Astrocyte (in vitro differentiated cells and primary cell): ENCODE measurements around the gene ADAMTS19. TPM values are rescaled to one million over a fixed set of nuclear protein-coding genes. Genes with fewer than 3 reads are reported as not detected.

Experiments
- DNase-seq: peaks from one replicate; pipeline ENCODE4 v3.0.0-alpha.2; 2010; ENCODE audit warnings: low read depth
- FAIRE-seq: peaks from 2 replicates; lab custom pipeline; 2011; peaks lifted over from hg19 to GRCh38; lab: Jason Lieb, UNC
- H2AFZ ChIP-seq: 2 replicates; pipeline ENCODE4 v1.6.0; 2012; ENCODE audit warnings: low read depth, low read length, inconsistent platforms
- H3K27ac ChIP-seq: 2 replicates; pipeline ENCODE4 v1.5.1; 2011; ENCODE audit warnings: low read depth, low read length, inconsistent platforms
- H3K27me3 ChIP-seq: 2 replicates; pipeline ENCODE4 v1.6.0; 2011; ENCODE audit warnings: low read length, inconsistent platforms; ENCODE audit not compliant: insufficient read depth
- H3K36me3 ChIP-seq: 2 replicates; pipeline ENCODE4 v1.5.1; 2011; ENCODE audit warnings: low read length, inconsistent platforms; ENCODE audit not compliant: insufficient read depth
- H3K4me1 ChIP-seq: 2 replicates; pipeline ENCODE4 v1.5.1; 2011; ENCODE audit warnings: low read length, inconsistent platforms; ENCODE audit not compliant: insufficient read depth
- H3K4me2 ChIP-seq: 2 replicates; pipeline ENCODE4 v1.6.0; 2012; ENCODE audit warnings: low read length, inconsistent platforms
- H3K4me3 ChIP-seq: 2 replicates; pipeline ENCODE4 v1.5.1; 2011; ENCODE audit warnings: low read depth, mild to moderate bottlenecking, low read length, inconsistent platforms; ENCODE audit not compliant: insufficient read depth
- H3K79me2 ChIP-seq: 2 replicates; pipeline ENCODE4 v1.6.0; 2012; ENCODE audit warnings: mild to moderate bottlenecking, low read length, inconsistent platforms; ENCODE audit not compliant: insufficient read depth
- H3K9ac ChIP-seq: 2 replicates; pipeline ENCODE4 v1.6.0; 2012; ENCODE audit warnings: mild to moderate bottlenecking, low read length, inconsistent platforms
- H3K9me3 ChIP-seq: 2 replicates; pipeline ENCODE4 v1.5.1; 2012; ENCODE audit warnings: low read depth, mild to moderate bottlenecking, low read length, inconsistent platforms; ENCODE audit not compliant: insufficient read depth
- H4K20me1 ChIP-seq: 2 replicates; pipeline ENCODE4 v1.6.0; 2012; ENCODE audit warnings: low read length, inconsistent platforms; ENCODE audit not compliant: insufficient read depth
- H3K27ac Mint-ChIP-seq: one replicate; pipeline ENCODE4 v1.8.0; 2021; ENCODE audit warnings: mild to moderate bottlenecking, mixed read lengths; ENCODE audit not compliant: unreplicated experiment
- H3K27me3 Mint-ChIP-seq: one replicate; pipeline ENCODE4 v1.8.0; 2021; ENCODE audit warnings: low read depth, mixed read lengths; ENCODE audit not compliant: unreplicated experiment
- H3K36me3 Mint-ChIP-seq: one replicate; pipeline ENCODE4 v1.8.0; 2021; ENCODE audit warnings: low read depth, mixed read lengths; ENCODE audit not compliant: unreplicated experiment
- H3K4me1 Mint-ChIP-seq: one replicate; pipeline ENCODE4 v1.8.0; 2021; ENCODE audit warnings: low read depth, mixed read lengths; ENCODE audit not compliant: unreplicated experiment
- H3K4me3 Mint-ChIP-seq: one replicate; pipeline ENCODE4 v1.8.0; 2021; ENCODE audit warnings: mild to moderate bottlenecking, moderate library complexity, mixed read lengths; ENCODE audit not compliant: unreplicated experiment
- H3K9me3 Mint-ChIP-seq: one replicate; pipeline ENCODE4 v1.8.0; 2021; ENCODE audit warnings: mild to moderate bottlenecking, mixed read lengths; ENCODE audit not compliant: unreplicated experiment
- EZH2 ChIP-seq: IDR thresholded peaks from 2 replicates; pipeline ENCODE4 v1.6.1; 2012; ENCODE audit warnings: mild to moderate bottlenecking, low read length, inconsistent platforms; ENCODE audit not compliant: insufficient read depth
- total RNA-seq: library from RNA; stranded (reverse); gene quantifications from 2 replicates; pipeline ENCODE4 v1.2.1, GENCODE V29; 2021
- TF ChIP-seq, protein P1 (sequence below): IDR thresholded peaks from 2 replicates; pipeline ENCODE4 v1.5.1; 2011; ENCODE audit warnings: low read depth, mild to moderate bottlenecking, inconsistent platforms, low read length, moderate library complexity; ENCODE audit not compliant: insufficient read depth

The ADAMTS19 gene
- total RNA-seq, 1 donor from 2014 or later: 0.61 TPM

DNA sequence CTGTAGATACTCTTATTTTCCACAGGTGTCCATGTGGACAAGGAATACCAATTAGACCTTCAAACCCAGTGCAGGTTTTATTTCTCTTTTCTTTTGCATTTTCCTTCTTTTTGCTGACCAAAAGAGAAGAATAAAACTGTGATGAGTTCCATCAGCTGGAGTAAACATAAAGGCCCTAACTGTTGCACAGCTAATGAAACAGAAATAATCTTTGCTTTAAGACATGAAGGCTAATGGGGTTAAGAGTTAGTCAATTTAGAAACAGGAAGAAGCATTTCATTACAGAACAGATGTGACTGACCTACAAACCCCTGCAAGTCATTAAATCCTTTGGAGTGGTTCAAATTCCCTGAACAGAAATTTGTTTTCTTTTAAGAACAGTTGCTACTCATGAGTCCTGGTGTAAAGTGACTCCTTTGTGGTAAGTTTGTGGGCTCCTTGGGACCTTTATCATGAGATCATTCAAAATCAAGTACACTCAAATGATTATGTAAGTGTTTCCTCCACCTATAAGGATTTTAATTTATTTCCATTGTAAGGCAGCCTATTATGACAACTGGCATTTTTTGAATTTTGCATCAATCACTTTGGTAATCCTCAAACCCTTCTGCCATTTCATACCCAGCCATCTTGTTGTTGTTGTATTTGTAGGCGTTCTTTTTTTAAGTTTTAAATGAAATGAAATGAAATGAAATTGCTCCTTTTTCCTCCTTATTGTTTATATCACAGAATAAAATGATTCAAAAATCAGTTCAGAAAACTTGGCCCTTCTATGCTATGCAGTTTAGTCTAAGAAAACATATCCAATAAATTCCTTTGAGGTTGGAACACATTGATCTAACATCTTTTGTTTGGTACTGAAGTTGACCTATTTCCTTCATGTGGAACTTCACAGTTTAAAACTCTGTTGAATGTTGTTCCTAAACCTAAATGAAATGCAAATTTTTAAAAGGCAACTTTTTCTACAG lies 289.1 kb downstream of the ADAMTS19 start:
- H3K27me3 ChIP-seq: no peaks in the 10 kb centered on the region
- H4K20me1 ChIP-seq: no peaks in the 10 kb centered on the region
- no peak overlapping the region for H3K4me3 Mint-ChIP-seq
- no peaks in the 10 kb centered on the region for H3K9me3 ChIP-seq
- no peaks in the 10 kb centered on the region for H3K27me3 Mint-ChIP-seq
- no peaks in the 10 kb centered on the region for H3K36me3 Mint-ChIP-seq
- FAIRE-seq: no peak
- no peaks in the 10 kb centered on the region for H3K79me2 ChIP-seq
- H3K36me3 ChIP-seq: no peaks in the 10 kb centered on the region
- H3K27ac Mint-ChIP-seq: no peak overlapping the region
- no peak overlapping the region for H3K27ac ChIP-seq
- DNase-seq: peak; percentile 15
- peaks cover 11% of the 10 kb centered on the region for H3K4me1 Mint-ChIP-seq
- TF ChIP-seq EZH2: no peak
- TF ChIP-seq, protein P1, sequence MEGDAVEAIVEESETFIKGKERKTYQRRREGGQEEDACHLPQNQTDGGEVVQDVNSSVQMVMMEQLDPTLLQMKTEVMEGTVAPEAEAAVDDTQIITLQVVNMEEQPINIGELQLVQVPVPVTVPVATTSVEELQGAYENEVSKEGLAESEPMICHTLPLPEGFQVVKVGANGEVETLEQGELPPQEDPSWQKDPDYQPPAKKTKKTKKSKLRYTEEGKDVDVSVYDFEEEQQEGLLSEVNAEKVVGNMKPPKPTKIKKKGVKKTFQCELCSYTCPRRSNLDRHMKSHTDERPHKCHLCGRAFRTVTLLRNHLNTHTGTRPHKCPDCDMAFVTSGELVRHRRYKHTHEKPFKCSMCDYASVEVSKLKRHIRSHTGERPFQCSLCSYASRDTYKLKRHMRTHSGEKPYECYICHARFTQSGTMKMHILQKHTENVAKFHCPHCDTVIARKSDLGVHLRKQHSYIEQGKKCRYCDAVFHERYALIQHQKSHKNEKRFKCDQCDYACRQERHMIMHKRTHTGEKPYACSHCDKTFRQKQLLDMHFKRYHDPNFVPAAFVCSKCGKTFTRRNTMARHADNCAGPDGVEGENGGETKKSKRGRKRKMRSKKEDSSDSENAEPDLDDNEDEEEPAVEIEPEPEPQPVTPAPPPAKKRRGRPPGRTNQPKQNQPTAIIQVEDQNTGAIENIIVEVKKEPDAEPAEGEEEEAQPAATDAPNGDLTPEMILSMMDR: no peak
- no peak overlapping the region for H3K4me2 ChIP-seq
- no peak overlapping the region for H3K9ac ChIP-seq
- no peaks in the 10 kb centered on the region for H3K4me1 ChIP-seq
- H2AFZ ChIP-seq: no peak overlapping the region
- H3K4me3 ChIP-seq: no peak overlapping the region
- H3K9me3 Mint-ChIP-seq: no peaks in the 10 kb centered on the region

DNA sequence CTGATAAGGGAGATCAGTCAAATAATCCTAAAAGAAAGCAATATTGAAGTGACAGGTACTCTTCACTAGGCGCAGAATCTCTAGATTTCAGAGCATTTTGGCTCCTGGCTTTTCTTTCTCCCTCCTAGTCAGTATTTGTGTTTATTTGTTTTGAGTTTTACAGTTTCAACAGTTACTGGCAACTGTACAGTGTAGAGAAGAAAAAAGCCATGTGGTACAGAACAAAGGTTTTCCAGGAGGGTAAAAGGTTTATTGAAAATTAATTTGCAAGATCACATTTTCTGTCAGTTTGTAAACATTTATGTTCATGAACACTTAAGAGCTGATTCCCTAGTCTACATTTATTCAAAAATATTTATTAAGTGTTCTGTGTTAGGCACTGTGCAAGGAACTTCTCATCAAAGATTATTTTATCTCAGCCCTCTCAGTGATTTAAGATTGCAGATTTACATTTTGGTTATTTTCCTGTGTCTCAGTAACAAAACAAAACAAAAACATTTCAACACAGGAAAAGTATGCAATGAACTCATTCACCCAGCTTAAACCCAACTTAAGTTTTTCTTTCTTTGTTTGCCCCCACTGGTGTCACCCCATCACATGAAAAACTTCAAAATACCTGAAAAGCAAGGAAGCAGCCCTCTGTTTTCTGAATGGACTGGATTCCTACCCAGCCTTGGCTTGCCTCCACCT lies 300.7 kb downstream of the ADAMTS19 start:
- H3K9me3 ChIP-seq: no peaks in the 10 kb centered on the region
- H3K27ac ChIP-seq: no peak overlapping the region
- no peaks in the 10 kb centered on the region for H3K79me2 ChIP-seq
- Mint-ChIP-seq H3K27ac (no peak overlapping the region), H3K36me3 (no peaks in the 10 kb centered on the region), H3K4me3 (no peak overlapping the region), H3K4me1 (no peaks in the 10 kb centered on the region), H3K9me3 (no peaks in the 10 kb centered on the region), H3K27me3 (no peaks in the 10 kb centered on the region)
- FAIRE-seq (no peak), DNase-seq (no peak)
- no peaks in the 10 kb centered on the region for H4K20me1 ChIP-seq
- H3K4me1 ChIP-seq: no peaks in the 10 kb centered on the region
- H3K4me3 ChIP-seq: no peak overlapping the region
- no peaks in the 10 kb centered on the region for H3K27me3 ChIP-seq
- no peak overlapping the region for H3K4me2 ChIP-seq
- no peak overlapping the region for H3K9ac ChIP-seq
- TF ChIP-seq, protein P1: no peak
- no peak for TF ChIP-seq EZH2
- no peaks in the 10 kb centered on the region for H3K36me3 ChIP-seq
- H2AFZ ChIP-seq: no peak overlapping the region
